ENCODE measurements around the gene CEP170.
"Not testable (repeated sequence)": the region's sequence is repeated elsewhere in the genome, so short reads cannot be mapped to it uniquely, and the experiment has no call there.

Gene CEP170

DNA sequence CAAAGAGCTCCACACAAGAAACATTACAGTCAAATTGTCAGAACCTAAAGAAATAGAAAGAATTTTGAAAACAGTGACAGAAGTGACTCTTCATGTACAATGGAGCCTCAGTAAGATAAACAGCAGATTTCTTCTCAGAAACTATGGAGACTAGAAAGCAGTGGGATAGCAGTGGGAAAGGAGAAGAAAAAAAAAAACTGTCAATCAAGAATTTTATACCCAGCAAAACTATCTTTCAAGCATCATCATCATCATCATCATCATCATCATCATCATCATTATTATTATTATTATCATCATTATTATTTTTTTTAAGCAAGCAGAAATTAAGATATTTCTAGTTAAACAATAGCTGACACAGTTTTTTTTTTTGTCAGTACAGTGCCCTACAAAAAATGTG lies 24.2 kb downstream of the CEP170 start:
- DNase-seq = no peak

DNA sequence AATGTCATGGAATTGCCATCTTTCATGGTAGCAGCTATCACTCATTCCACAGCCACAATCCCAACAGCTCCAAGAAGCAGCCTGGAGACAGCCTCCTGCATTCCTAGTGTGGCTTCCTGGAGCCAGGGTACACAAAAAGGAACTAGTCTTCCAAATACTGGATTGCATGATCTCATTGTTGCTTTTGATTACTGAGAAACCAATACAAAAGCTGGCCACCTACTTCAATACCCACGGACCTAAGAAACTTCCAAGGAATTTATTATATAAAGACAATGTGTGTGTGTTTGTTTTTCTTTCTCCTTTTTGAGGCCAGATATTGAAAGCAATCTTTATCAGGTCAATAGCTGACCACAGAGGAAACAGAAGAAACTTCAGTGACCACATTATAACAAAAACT lies 25.6 kb downstream of the CEP170 start:
- no peak for DNase-seq

DNA sequence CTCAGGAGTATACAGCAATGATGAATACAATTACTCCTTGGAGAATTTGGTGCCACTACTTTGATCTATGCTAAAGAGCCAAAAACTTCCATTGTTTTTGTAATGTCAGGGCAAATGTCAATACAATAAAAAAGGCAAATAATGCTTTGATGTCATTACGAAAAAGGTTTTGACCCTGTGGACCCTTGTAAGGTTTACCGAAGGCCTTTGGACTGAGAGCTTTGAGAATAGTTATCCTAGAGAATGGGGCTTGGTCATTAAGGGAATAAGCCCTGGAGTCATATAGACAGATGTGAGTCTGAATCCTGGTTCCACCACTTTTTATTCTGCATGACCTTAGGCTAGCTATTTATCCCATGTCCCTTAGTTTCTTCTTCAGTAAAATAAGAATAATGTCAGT lies 27.5 kb downstream of the CEP170 start:
- DNase-seq = no peak

DNA sequence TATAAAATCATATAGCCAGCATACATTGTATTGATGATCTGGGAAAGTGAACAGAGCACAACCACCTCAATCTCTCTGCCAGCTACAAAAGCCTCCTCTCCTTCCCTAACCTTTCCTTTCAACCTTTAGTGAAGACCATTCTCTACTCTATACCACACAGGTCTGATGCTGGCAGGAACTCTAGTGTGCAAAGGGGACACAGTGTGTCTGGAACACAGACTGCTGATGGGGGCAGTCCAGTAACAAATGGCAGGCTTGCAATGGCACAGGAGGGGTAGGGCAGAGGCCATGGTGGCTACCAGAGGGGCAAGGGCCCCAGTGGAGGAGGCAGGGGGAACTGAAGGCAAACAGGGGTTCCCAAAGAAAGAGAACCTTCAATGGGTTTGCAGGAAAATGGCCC lies 37.0 kb downstream of the CEP170 start:
- no peak for DNase-seq

DNA sequence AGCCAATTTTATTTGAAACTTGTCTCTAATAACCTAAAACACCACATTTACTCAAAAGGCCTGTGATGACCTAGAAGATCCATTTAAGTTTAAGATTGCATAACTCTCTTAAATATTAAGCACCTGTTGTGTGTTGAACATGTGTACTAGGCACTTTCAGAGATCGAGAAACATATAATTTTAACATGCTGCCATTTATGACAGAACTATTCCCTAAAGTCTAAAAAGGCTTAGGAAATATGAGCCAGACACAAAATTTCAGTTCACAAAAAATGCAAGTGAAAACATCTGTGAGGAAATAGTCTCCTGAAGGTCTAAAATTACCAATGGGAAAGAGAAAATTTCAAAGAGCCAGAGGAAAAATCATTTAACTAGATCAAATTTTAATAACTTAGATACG lies 37.7 kb downstream of the CEP170 start:
- DNase-seq = no peak

DNA sequence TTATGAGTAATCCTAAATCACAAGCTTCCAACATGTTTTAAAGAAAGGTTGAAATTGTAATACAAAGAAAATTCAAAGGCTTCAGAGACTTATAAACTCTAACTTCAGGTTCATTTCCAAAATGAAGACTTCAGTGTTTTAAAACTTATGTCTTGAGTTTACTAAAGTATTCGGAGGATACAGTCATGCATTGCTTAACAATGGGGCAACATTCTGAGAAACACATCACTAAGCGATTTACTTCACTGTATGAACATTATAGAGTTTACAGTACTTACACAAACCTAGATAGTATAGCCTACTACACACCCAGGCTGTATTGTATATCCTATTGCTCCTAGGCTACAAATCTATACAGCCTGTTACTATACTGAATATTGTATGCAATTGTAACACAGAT lies 38.3 kb downstream of the CEP170 start:
- no peak for DNase-seq

DNA sequence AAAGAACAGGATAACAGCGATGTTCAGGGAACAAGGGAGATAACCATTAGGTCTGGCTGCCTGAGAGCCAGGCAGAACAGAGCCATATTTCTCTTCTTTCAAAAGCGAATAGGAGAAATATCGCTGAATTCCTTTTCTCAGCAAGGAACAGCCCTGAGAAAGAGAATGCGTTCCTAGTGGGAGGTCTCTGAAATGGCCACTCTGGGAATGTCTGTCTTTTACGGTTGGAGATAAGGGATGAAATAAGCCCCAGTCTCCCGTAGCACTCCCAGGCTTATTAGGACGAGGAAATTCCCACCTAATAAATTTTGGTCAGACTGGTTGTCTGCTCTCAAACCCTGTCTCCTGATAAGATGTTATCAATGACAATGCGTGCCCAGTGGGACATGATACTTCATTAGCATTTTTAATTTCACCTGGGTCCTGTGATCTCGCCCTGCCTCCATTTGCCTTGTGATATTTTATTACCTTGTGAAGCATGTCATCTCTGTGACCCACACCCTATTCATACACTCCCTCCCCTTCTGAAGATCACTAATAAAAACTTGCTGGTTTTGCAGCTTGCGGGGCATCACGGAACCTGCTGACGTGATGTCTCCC lies 39.7 kb downstream of the CEP170 start:
- not testable (repeated sequence) for DNase-seq

DNA sequence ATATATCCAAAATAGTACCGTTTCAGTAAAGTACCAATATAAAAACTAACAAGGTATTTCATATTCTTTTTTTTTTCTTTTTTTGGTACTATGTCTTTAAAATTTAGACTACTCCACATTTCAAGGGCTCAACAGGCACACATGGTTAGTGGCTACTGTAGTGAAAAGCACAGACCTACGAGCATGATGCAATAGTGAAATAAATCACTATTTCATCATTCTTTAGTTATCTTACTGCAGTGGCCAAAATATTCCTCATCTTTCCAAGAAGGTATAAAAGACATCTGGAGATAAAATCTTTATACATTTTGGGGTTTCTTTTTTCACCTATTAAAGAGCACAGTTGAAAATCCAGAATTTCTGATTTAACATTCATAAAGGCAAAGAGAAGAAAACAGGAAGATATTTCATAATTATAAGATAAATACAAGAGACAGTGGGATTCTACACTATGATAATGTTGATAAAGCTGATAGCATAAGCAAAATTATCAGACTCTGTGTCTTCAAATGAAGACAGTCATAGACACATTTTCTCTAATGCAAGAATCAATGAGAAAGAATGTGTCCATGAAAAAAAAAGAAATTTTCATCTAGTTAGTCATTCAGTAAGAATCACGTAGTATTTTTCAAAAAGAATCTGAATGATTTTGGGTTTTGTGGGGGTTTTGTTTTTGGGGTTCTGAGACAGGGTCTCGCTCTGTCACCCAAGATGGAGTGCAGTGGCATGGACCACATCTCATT lies 41.9 kb downstream of the CEP170 start:
- no peak for DNase-seq

DNA sequence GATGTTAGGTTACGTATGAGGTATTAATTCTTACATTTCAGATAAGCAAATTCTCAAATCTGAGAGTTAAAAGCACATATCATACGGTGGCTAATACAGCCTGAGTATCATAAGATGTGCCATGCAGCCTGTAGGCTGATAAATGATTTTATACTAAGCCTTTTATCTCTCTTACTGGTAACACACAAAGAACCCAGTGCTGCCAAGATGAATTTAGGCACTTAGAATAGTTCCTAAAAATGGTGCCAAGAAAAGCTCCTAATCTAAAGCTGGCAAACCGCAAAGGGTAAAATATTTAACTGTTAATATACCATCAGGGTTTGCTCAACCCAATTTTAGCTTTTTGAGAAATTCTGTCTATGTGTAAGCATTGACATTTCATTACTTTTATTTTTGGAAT lies 43.1 kb downstream of the CEP170 start:
- not testable (repeated sequence) for DNase-seq

DNA sequence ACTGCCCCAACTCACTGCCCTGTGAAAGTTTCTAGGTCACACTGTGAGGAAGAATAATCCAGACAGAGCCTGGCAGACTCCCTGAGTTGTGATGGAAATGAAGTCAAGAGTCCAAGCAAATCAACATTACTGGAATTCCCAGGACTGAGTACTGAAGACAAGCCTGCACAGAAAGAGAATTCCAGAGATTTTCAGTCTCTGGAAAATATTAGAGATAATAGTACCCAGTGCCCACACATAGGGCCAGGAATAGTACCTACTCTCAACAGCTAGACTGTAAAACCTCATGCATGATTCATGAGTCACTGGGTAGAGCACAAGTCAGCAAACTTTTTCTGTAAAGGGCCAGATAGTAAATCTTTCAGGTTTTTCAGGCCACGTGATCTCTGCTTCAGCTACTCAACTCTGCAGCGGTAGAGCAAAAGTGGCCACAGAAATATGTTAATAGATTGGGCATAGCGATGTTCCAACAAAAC lies 50.0 kb downstream of the CEP170 start:
- DNase-seq = not testable (repeated sequence)

DNA sequence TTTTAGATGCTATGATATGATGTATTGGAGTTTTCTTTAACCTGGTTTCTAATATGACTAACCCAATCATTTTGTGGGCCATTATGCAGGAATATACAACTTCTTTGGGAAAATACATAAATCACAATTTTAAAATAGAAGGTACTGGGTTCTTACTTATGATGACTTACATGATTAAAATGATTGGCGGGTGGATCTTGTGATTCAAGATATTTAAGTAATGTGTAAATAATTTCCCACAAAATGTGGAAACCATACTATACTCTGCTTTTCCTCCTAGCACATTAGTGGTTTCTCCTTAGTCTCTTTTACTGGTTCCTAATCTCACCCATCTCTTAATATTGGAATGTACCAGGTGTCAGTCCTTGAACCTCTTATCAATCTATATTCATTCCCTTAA lies 50.7 kb downstream of the CEP170 start:
- not testable (repeated sequence) for DNase-seq

DNA sequence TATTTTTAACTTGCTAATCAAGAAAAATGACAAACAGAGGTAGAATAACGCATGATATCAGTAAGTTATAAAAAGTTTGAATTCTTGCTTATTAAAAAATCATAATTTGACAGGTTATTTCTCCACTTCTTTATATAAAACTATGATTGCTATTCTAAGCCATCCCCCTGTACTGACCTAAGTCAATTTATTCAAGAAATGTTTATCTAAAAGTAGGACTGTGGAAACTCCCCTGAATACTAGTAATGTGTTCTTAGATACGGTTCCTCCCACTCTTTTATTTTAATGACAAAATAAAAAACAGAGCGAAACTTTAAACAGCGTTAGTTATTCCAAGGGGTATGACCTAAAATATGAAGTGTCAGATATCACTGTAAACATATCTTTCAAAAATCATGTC lies 51.9 kb downstream of the CEP170 start:
- not testable (repeated sequence) for DNase-seq

DNA sequence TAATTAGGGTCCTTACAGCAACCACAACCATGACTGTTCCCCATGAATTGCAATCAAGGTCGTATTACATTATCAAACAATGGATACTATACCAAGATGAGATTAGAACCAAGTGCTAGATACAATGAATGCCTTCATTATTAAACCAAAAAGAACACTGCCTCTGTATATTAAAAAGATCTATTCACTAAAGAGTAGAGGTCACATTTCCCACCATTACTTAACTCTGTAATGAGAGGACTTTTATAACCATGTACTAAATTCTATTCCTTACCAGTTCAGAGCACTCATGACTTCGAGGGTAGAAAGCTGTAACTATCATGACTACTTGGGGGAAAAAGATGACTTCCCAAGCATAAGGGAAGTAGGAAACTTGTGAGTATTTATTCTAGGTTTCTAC lies 53.8 kb downstream of the CEP170 start:
- not testable (repeated sequence) for DNase-seq

DNA sequence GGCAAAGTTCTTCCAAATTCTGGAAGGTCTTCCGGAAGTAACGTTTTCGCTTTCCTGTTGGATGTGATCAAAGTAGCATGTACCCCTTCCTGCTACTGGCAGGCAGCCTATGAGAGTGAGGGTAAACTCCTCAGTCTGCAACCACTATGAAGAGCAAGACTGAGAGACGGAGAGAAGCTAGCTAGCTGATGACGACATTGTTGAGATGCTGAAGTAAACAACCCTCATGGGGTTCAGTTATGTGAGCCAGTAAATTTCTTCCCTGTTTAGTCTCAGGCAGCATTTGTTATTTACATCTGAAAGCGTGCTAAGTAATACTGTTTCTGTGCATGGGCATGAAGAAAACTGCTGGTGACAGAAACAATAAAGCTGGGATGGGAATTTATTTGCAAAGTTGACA lies 57.6 kb downstream of the CEP170 start:
- not testable (repeated sequence) for DNase-seq

DNA sequence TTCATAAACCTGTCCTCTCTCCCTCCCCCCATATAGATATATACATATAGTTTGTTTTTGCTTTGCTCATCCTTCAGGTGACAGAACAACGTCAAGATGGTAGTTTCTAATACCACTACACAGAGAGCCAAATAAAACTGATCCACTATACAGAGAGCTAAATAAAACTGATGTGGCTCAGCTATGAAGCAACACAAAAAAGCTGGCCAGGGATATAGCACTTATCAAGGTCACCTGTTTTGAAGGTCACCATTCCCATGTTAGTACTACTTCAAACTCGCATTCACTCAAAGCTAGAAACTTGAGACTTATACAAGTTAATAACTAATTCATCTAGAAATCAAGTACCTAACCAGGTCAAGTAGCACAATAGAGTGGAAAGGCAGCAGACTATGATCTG lies 61.8 kb downstream of the CEP170 start:
- DNase-seq = not testable (repeated sequence)

DNA sequence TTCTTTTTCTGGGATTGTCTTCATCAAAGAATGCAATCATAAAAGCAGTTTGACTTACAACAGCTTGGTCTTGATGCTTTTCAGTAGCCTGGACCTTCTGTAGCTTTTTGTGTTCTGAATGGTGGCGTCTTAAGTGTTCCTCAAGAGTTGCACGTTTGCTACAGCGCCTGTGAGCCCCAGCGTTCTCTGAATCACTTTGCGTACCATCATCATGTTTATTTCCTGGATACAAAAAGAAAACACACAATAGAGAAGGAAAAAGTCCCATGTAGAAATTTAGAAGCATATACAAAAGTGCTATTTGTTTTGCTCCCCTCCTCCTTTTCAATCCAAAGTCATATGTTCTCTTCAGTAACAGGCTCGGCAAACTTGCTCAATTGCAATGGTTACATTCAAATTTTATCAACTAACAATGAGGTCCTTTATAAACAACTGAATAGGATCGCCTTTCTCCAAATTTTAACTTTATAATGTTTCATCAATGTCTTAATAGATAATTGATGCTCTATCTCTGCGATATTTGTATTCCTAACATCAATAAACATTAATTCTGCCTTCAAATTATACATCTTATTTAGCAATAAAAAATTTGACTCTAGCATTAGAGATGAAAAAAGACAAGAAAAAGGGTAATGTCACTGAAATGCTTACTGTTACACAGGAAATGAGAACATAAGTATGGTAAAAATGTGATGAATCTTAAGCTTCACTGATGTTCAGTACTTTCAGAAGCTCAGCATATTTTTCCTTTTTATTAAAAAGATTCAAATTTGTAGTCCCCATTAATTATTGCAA lies 68.7 kb downstream of the CEP170 start:
- not testable (repeated sequence) for DNase-seq

DNA sequence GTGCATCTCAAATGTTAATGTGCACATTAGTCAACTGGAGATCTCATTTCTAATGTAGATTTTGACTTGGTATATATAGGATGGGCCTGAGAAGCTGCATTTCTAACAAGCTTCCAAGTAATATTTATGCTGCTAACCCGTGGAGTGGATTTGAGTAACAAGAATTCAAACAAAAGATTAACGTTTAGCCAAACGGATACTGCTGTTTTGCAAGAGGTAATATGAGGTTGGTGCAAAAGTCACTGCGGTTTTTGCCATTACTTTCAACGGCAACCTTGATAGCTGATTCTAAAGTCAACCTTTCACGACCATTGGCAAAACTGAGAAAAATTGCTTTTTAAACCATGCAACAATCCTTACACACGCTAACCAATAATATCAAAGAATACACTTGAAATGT lies 70.3 kb downstream of the CEP170 start:
- not testable (repeated sequence) for DNase-seq

DNA sequence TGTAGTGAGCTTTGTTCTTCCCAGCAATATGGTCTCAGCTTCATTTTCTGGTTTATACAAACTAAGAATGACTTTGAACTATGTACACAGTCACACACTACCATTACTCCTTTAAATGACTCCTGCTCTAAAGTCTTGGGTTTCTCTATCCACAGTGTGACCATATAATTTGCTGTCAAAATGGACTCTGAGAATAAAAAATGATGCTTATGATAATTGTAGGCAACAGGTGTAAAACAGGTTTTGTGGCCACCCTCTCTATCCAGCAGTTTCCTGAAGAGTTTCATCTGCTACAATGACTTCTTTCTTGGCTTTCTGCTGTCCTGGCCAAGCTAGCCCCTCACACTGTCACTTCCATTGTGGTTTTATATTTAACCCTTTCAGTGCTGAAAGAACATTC lies 71.4 kb downstream of the CEP170 start:
- not testable (repeated sequence) for DNase-seq

DNA sequence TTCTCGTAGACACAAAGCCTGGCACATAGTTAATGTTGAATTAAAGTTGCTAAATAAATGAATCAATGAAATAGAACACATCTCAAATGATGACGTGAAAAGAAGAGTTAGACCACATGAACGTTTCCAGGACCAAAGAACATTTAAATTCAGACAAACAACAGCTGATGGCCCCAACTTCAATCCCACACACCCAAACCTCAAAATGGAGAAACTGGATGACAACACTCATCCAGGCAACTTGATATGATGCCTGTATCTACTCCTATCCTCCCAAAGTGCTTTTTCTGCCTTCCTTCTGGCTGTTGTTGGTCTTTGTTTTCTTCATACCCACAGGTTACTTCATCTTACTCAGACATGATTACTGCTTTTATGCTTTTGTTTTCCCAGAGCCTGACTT lies 71.9 kb downstream of the CEP170 start:
- not testable (repeated sequence) for DNase-seq

DNA sequence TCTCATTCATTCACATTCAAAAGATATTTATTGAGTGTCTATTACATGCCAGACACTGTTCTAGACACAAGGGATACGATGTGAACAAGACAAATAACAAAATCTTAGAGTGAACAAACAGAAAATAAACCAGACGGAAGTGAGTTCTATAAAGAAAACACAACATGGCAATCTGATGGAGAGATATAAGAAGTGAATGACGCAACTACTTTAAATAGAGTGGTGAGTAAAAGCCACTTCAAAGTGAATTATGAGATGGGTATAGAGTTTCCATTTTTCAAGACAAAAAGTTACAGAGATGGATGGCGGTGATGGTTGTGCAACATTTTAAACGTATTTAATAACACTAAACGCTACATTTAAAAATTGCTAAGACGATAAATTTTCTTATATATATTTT lies 75.4 kb downstream of the CEP170 start:
- DNase-seq = no peak

DNA sequence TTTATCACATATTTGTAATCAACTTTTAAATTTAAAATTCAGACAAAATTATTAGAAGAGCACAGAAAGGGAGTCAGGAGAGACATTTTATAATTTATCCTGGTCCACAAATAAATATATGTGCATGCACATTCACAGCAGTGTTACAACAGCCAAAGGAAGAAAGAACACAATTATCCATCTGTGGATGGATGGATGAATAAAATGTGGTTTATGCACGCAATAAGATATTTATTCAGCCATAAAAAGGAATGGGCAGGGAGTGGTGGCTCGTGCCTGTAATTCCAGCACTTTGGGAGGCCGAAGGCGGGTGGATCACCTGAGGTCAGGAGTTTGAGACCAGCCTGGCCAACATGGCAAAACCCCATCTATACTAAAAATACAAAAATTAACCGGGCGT lies 77.3 kb downstream of the CEP170 start:
- not testable (repeated sequence) for DNase-seq

DNA sequence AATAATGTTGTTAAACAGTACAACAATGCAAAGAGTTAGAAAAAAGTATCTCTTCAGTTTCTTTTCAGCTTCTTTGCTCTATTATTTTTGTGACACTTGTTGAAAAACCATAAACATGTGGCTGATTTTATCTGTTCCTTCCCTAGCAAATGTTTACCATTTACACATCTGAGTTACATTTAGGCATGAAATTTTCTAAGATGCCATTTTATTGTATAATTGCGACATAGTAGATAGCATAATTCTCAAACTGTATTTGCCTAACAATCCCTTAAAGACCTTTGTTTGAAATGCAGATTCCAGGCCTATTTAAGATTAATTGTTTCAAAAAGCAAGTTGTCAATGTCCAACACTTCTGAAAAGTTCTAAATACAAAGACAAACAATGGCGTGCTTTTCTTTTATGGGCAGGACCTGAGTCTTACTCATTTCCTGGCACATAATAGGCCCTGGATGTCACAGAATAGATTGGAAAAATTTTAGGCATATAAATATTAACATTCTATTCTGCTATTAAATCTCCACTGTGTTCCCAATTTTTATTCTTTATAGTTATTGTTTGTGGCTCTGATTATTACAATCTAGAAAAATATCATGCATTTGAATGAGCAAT lies 81.2 kb downstream of the CEP170 start:
- DNase-seq = not testable (repeated sequence)

DNA sequence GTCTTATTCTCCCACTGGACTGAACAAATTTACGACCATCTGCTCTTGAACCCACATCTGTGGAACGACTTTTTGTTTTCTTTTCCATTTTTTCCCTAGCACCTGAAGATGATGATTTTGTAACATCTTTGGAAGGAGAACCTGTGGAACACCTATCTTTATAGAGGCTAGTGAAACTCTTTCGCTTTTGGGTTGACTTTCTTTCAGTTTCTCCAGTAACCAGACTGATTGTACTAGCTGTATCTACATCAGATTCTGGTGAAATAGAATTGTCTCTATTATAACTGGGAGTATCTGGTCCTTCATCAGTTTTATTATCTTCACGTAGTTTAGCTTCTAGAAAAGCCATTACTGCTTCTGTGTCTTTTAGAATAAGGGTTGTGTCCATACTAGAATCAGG lies 90.2 kb downstream of the CEP170 start:
- DNase-seq = not testable (repeated sequence)
